GM12892 (cell line): ENCODE results near the gene METTL22.

ENCODE experiments used
- POLR2A ChIP-seq: IDR thresholded peaks from 2 replicates; pipeline ENCODE4 v1.6.1; 2011; ENCODE audit warnings: low read depth, low read length, control low read depth
- POLR2AphosphoS5 ChIP-seq: IDR thresholded peaks from 2 replicates; pipeline ENCODE4 v1.6.1; 2011; ENCODE audit warnings: low read depth, low read length, control low read depth
- TAF1 ChIP-seq: IDR thresholded peaks from 2 replicates; pipeline ENCODE4 v1.6.1; 2011; ENCODE audit warnings: low read depth, mild to moderate bottlenecking, control low read depth, low read length, borderline replicate concordance

- TF ChIP-seq POLR2A (no peak), TAF1 (no peak), POLR2AphosphoS5 (no peak)
Observed at GRCh38 chr16:8627456-8627855, 6.0 kb downstream of the METTL22 start.
